CD4-positive, CD25-positive, alpha-beta regulatory T cell (primary cell): ENCODE measurements around the gene ATP1B3. TPM values are rescaled to one million over a fixed set of nuclear protein-coding genes. Genes with fewer than 3 reads are reported as not detected.

Experiments
- ATAC-seq, 2 donors: fragments of 150-1000 bp; cut with Tn5 transposase; one replicate each; pipeline ENCODE4 v1.10.0; 2021; ENCODE audit warnings: low read depth in 2 of 2, moderate number of reproducible peaks in 2 of 2, moderate library complexity in 1 of 2
- DNase-seq, 3 donors: peaks; one replicate each; pipeline versions ENCODE4 v3.0.0 to v3.0.0-alpha.2; 2012 to 2022; ENCODE audit warnings: mixed read lengths in 1 of 3
- H3K27ac ChIP-seq: one replicate; pipeline ENCODE4 v1.7.0; 2013; ENCODE audit warnings: mild to moderate bottlenecking, low read length; ENCODE audit not compliant: insufficient read depth, poor library complexity, severe bottlenecking
- H3K27me3 ChIP-seq: one replicate; pipeline ENCODE4 v1.7.0; 2013; ENCODE audit warnings: low read length; ENCODE audit not compliant: control insufficient read depth, insufficient read depth
- H3K36me3 ChIP-seq: one replicate; pipeline ENCODE4 v1.7.0; 2013; ENCODE audit warnings: mild to moderate bottlenecking, low read length, moderate library complexity; ENCODE audit not compliant: control insufficient read depth, insufficient read depth
- H3K4me1 ChIP-seq: 2 replicates; pipeline ENCODE4 v1.7.0; 2013; ENCODE audit warnings: mild to moderate bottlenecking, low read length; ENCODE audit not compliant: insufficient read depth, control insufficient read depth, poor library complexity, severe bottlenecking
- H3K4me3 ChIP-seq: one replicate; pipeline ENCODE4 v1.7.0; 2013; ENCODE audit warnings: low read depth, mild to moderate bottlenecking, low read length, moderate library complexity
- H3K9me3 ChIP-seq, 2 experiments: 1 replicate in 1 of 2; 2 replicates in 1 of 2; pipeline ENCODE4 v1.7.0; 2013; ENCODE audit warnings: low read length in 2 of 2, mild to moderate bottlenecking in 1 of 2, moderate library complexity in 1 of 2; ENCODE audit not compliant: control insufficient read depth in 2 of 2
- H3K27ac Mint-ChIP-seq, 3 donors: one replicate each; pipeline ENCODE4 v1.8.0; 2020 to 2022; ENCODE audit warnings: mild to moderate bottlenecking in 3 of 3, mixed read lengths in 3 of 3, moderate library complexity in 2 of 3
- H3K27me3 Mint-ChIP-seq: one replicate; pipeline ENCODE4 v1.8.0; 2022; ENCODE audit warnings: mild to moderate bottlenecking, mixed read lengths
- H3K36me3 Mint-ChIP-seq: one replicate; pipeline ENCODE4 v1.8.0; 2020; ENCODE audit warnings: mixed read lengths
- H3K4me1 Mint-ChIP-seq, 4 donors: one replicate each; pipeline ENCODE4 v1.8.0; 2020 to 2022; ENCODE audit warnings: mixed read lengths in 4 of 4, mild to moderate bottlenecking in 1 of 4
- H3K4me3 Mint-ChIP-seq, 4 donors: one replicate each; pipeline ENCODE4 v1.8.0; 2020 to 2022; ENCODE audit warnings: mild to moderate bottlenecking in 4 of 4, mixed read lengths in 4 of 4, moderate library complexity in 3 of 4
- H3K9me3 Mint-ChIP-seq, 7 donors: one replicate each; pipeline ENCODE4 v1.8.0; 2020 to 2022; ENCODE audit warnings: mixed read lengths in 7 of 7, mild to moderate bottlenecking in 3 of 7, moderate library complexity in 2 of 7
- polyA plus RNA-seq, 4 donors: library from polyadenylated mRNA; unstranded; fragments of 300-500 nt; fragmentation: Illumina TruSeq; gene quantifications; one replicate each; pipeline ENCODE4 v1.2.3, GENCODE V29; 2021
- total RNA-seq: library from RNA; stranded (reverse); gene quantifications from one replicate; pipeline ENCODE4 v1.2.3, GENCODE V29; 2022

The ATP1B3 gene
- total and polyA plus RNA-seq, 5 donors from 2014 or later: 53.6 to 158 (median 131) TPM

- Histone ChIP-seq H3K27me3 (peaks cover 10% of the 10 kb centered on the region), H3K4me3 (no peak overlapping the region), H3K4me1 (no peaks in the 10 kb centered on the region), H3K9me3 (no peaks in the 10 kb centered on the region), H3K27ac (no peak overlapping the region), H3K36me3 (no peaks in the 10 kb centered on the region)
- no peak for DNase-seq
- H3K36me3 Mint-ChIP-seq: no peaks in the 10 kb centered on the region
- H3K4me3 Mint-ChIP-seq: no peak overlapping the region
- peaks cover 55% of the 10 kb centered on the region for H3K27me3 Mint-ChIP-seq
- H3K27ac Mint-ChIP-seq: peak overlapping the region in 1 of 3 donors; percentile 87
- no peak for ATAC-seq
- H3K4me1 Mint-ChIP-seq: peaks cover 0 to 5% (median 0%) of the 10 kb centered on the region in 4 donors
- no peaks in the 10 kb centered on the region for H3K9me3 Mint-ChIP-seq
These were observed 15.5 kb upstream of the ATP1B3 start for GRCh38 chr3:141860766-141861513.

DNA sequence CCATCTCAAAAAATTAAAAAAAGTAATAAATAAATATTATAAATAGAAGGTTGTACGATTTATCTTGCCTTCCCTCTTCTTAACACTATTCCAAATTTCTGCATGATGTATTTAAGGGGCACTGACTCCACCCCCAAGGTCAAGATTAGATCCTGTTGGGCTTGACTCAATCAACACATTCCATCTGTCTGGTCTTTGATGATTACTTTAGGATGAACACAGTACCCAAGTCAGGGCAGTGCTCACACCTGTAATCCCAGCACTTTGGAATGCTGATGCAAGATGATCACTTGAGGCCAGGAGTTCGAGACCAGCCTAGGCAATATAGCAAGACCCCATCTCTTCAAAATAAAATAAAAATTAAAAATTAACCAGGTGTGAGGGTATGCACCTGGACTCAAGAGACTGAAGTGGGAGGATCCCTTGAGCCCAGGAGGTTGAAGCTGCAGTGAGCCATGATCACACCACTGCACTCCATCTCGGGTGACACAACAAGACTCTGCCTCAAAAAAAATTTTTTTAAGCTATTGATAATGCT is 14.1 kb upstream of the ATP1B3 start:
- DNase-seq (no peak), ATAC-seq (no peak)
- Histone ChIP-seq H3K27ac (no peak overlapping the region), H3K4me3 (no peak overlapping the region), H3K27me3 (peaks cover 9% of the 10 kb centered on the region), H3K4me1 (no peaks in the 10 kb centered on the region), H3K9me3 (no peaks in the 10 kb centered on the region), H3K36me3 (no peaks in the 10 kb centered on the region)
- Mint-ChIP-seq H3K4me3 (no peak overlapping the region), H3K27me3 (peaks cover 66% of the 10 kb centered on the region), H3K9me3 (no peaks in the 10 kb centered on the region), H3K27ac (no peak overlapping the region), H3K36me3 (no peaks in the 10 kb centered on the region), H3K4me1 (peaks cover 0 to 5% (median 0%) of the 10 kb centered on the region in 4 donors)

GRCh38 chr3:141863491-141863890 is 13.0 kb upstream of the ATP1B3 start:
- DNase-seq (no peak), ATAC-seq (no peak)
- no peaks in the 10 kb centered on the region for H3K4me1 ChIP-seq
- H3K27me3 Mint-ChIP-seq: peaks cover 58% of the 10 kb centered on the region
- no peak overlapping the region for H3K4me3 ChIP-seq
- H3K36me3 Mint-ChIP-seq: no peaks in the 10 kb centered on the region
- no peaks in the 10 kb centered on the region for H3K9me3 ChIP-seq
- H3K36me3 ChIP-seq: no peaks in the 10 kb centered on the region
- H3K27ac ChIP-seq: no peak overlapping the region
- no peak overlapping the region for H3K4me3 Mint-ChIP-seq
- H3K27me3 ChIP-seq: peaks cover 6% of the 10 kb centered on the region
- no peaks in the 10 kb centered on the region for H3K9me3 Mint-ChIP-seq
- peaks cover 0 to 2% (median 0%) of the 10 kb centered on the region in 4 donors for H3K4me1 Mint-ChIP-seq
- H3K27ac Mint-ChIP-seq: no peak overlapping the region

- Histone ChIP-seq H3K9me3 (no peaks in the 10 kb centered on the region), H3K4me1 (no peaks in the 10 kb centered on the region), H3K27ac (no peak overlapping the region), H3K4me3 (no peak overlapping the region), H3K27me3 (peaks cover 4% of the 10 kb centered on the region), H3K36me3 (no peaks in the 10 kb centered on the region)
- Mint-ChIP-seq H3K27me3 (peaks cover 49% of the 10 kb centered on the region), H3K9me3 (no peaks in the 10 kb centered on the region), H3K4me3 (no peak overlapping the region), H3K27ac (no peak overlapping the region), H3K36me3 (no peaks in the 10 kb centered on the region), H3K4me1 (peaks cover 0 to 1% (median 0%) of the 10 kb centered on the region in 4 donors)
- DNase-seq (no peak), ATAC-seq (no peak)
These were observed 12.0 kb upstream of the ATP1B3 start for GRCh38 chr3:141864281-141864970.

DNA sequence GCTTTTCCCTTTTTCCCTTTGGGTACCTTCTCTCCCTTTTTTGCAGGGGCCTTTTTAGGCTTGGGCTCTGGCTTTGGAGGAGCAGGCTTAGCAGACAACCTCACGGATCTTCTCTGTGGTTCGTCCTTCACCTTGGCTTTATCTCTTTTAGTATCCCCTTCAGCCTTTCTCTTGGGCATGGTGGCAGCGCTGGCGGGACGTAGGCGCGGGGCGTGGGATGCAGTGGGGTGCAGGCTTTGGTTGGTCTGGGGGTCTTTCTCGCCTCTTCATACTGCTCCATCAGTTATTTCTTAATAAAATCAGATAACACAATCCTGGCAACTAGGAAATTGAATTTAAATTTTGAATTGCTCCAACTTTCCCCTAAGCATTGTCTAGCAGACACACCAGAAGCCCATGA is 11.3 kb upstream of the ATP1B3 start:
- H3K9me3 ChIP-seq: no peaks in the 10 kb centered on the region
- H3K36me3 ChIP-seq: no peaks in the 10 kb centered on the region
- no peak overlapping the region for H3K4me3 ChIP-seq
- no peak overlapping the region for H3K27ac ChIP-seq
- no peak overlapping the region for H3K27ac Mint-ChIP-seq
- no peak overlapping the region for H3K4me3 Mint-ChIP-seq
- H3K4me1 ChIP-seq: no peaks in the 10 kb centered on the region
- peaks cover 51% of the 10 kb centered on the region for H3K27me3 Mint-ChIP-seq
- peaks cover 0 to 1% (median 0%) of the 10 kb centered on the region in 4 donors for H3K4me1 Mint-ChIP-seq
- DNase-seq (no peak), ATAC-seq (no peak)
- no peaks in the 10 kb centered on the region for H3K36me3 Mint-ChIP-seq
- H3K27me3 ChIP-seq: peaks cover 4% of the 10 kb centered on the region
- H3K9me3 Mint-ChIP-seq: no peaks in the 10 kb centered on the region

- ATAC-seq (no peak), DNase-seq (no peak)
- Histone ChIP-seq H3K36me3 (no peaks in the 10 kb centered on the region), H3K9me3 (no peaks in the 10 kb centered on the region), H3K4me1 (peaks cover 1% of the 10 kb centered on the region), H3K27me3 (no peaks in the 10 kb centered on the region), H3K4me3 (no peak overlapping the region), H3K27ac (no peak overlapping the region)
- no peak overlapping the region for H3K27ac Mint-ChIP-seq
- no peaks in the 10 kb centered on the region for H3K36me3 Mint-ChIP-seq
- H3K4me3 Mint-ChIP-seq: no peak overlapping the region
- peaks cover 0 to 6% (median under 1%) of the 10 kb centered on the region in 4 donors for H3K4me1 Mint-ChIP-seq
- H3K27me3 Mint-ChIP-seq: peaks cover 22% of the 10 kb centered on the region
- no peaks in the 10 kb centered on the region for H3K9me3 Mint-ChIP-seq
These were observed 6.3 kb upstream of the ATP1B3 start for GRCh38 chr3:141870091-141870687.

DNA sequence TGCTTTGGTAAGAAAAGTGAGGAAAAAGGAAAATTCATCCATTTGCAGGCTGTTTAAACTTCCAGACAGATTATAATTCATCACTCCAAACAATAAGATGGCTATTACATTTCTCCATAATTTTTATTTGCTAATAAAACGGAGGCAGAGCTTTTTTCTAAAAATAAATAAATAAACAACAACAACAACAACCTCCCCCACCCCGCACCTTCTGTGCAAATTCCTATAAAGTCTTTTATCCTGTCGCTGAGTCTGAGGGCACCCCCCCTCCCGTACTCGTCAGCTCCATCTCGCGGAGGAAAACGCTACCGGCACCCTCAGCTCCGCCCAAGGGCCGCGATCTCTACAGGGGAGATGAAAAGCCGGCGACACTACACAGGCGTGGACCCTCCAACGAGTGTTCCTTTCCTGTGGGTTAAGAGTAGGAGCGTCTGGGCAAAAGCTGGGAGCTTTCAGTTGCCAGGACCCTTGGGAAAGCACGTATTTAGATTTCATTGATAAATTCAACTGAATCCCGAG is 1.0 kb upstream of the ATP1B3 start:
- Mint-ChIP-seq H3K36me3 (no peaks in the 10 kb centered on the region), H3K4me3 (peak overlapping the region; percentile 87 to 96 (median 94)), H3K27ac (peak overlapping the region; percentile 87 to 96 (median 95)), H3K4me1 (peaks cover 24 to 41% (median 32%) of the 10 kb centered on the region in 4 donors), H3K27me3 (peaks cover 11% of the 10 kb centered on the region), H3K9me3 (no peaks in the 10 kb centered on the region)
- peak overlapping the region; percentile 91 for H3K27ac ChIP-seq
- H3K4me3 ChIP-seq: peak overlapping the region; percentile 84
- peak; percentile 73 to 90 (median 79) for DNase-seq
- ATAC-seq: peak; percentile 68 to 70
- H3K36me3 ChIP-seq: no peaks in the 10 kb centered on the region
- peaks cover 26% of the 10 kb centered on the region for H3K4me1 ChIP-seq
- H3K27me3 ChIP-seq: no peaks in the 10 kb centered on the region
- H3K9me3 ChIP-seq: no peaks in the 10 kb centered on the region
